Liver (tissue), 3 donors: Measurements from ENCODE around the gene TSR1.

Experiments
- FOXA2 ChIP-seq: IDR thresholded peaks from 2 replicates; pipeline ENCODE4 v1.6.1; 2016; ENCODE audit warnings: antibody characterized with exemption
- MAX ChIP-seq: IDR thresholded peaks from 2 replicates; pipeline ENCODE4 v1.6.1; 2016; ENCODE audit warnings: antibody characterized with exemption
- REST ChIP-seq: IDR thresholded peaks from 2 replicates; pipeline ENCODE4 v1.6.1; 2016; ENCODE audit warnings: antibody characterized with exemption, mild to moderate bottlenecking
- RXRA ChIP-seq, 2 donors: IDR thresholded peaks; 2 replicates each; pipeline ENCODE4 v1.6.1; 2017 to 2018; ENCODE audit warnings: antibody characterized with exemption in 2 of 2, mild to moderate bottlenecking in 1 of 2
- SP1 ChIP-seq: IDR thresholded peaks from 2 replicates; pipeline ENCODE4 v1.6.1; 2018; ENCODE audit warnings: antibody characterized with exemption, mild to moderate bottlenecking
- TAF1 ChIP-seq: conservative IDR thresholded peaks from 2 replicates; pipeline ENCODE4 v1.6.1; 2016; ENCODE audit warnings: antibody characterized with exemption, mild to moderate bottlenecking
- YY1 ChIP-seq: IDR thresholded peaks from 2 replicates; pipeline ENCODE4 v1.6.1; 2016; ENCODE audit warnings: antibody characterized with exemption, mild to moderate bottlenecking
- TF ChIP-seq, protein P1 (sequence below): fragments of 150-350 bp; IDR thresholded peaks from 2 replicates; pipeline ENCODE4 v1.5.1; 2017; ENCODE audit warnings: improper control_type of control experiment, low read depth, low read length; ENCODE audit not compliant: missing input control
- donor health status: healthy.
- donor health status: healthy.

GRCh38 chr17:2338315-2338657 is 2.0 kb upstream of the TSR1 start:
- TF ChIP-seq, protein P1, sequence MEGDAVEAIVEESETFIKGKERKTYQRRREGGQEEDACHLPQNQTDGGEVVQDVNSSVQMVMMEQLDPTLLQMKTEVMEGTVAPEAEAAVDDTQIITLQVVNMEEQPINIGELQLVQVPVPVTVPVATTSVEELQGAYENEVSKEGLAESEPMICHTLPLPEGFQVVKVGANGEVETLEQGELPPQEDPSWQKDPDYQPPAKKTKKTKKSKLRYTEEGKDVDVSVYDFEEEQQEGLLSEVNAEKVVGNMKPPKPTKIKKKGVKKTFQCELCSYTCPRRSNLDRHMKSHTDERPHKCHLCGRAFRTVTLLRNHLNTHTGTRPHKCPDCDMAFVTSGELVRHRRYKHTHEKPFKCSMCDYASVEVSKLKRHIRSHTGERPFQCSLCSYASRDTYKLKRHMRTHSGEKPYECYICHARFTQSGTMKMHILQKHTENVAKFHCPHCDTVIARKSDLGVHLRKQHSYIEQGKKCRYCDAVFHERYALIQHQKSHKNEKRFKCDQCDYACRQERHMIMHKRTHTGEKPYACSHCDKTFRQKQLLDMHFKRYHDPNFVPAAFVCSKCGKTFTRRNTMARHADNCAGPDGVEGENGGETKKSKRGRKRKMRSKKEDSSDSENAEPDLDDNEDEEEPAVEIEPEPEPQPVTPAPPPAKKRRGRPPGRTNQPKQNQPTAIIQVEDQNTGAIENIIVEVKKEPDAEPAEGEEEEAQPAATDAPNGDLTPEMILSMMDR, result no peak
- TF ChIP-seq FOXA2, result no peak
- no peak for TF ChIP-seq YY1
- no peak for TF ChIP-seq TAF1
- no peak for TF ChIP-seq RXRA (IDR thresholded peaks at IDR 0.05)
- TF ChIP-seq SP1, result no peak
- TF ChIP-seq MAX, result no peak
- no peak for TF ChIP-seq REST
